Measurements from ENCODE around the gene KRTAP10-12.
"Not testable (repeated sequence)": the region's sequence is repeated elsewhere in the genome, so short reads cannot be mapped to it uniquely, and the experiment has no call there.

KRTAP10-12 gene

GRCh38 chr21:44670642-44671432, 26.1 kb upstream of the KRTAP10-12 start:
- no peak for DNase-seq (ENCODE audit: low read depth in 2 of 2)

- no peak for DNase-seq (ENCODE audit: low read depth in 2 of 2)
Measured at GRCh38 chr21:44671911-44672310, 25.1 kb upstream of the KRTAP10-12 start.

GRCh38 chr21:44677881-44678280, 19.1 kb upstream of the KRTAP10-12 start:
- DNase-seq (ENCODE audit: low read depth in 2 of 2), result no peak

- no peak for DNase-seq (ENCODE audit: low read depth in 2 of 2)
Measured at GRCh38 chr21:44681152-44681551, 15.8 kb upstream of the KRTAP10-12 start.

GRCh38 chr21:44681861-44682579, 15.0 kb upstream of the KRTAP10-12 start, which contains the start of gene KRTAP12-1:
Gene KRTAP12-1 (minus strand): TSS chr21:44682163. CDS start chr21:44682123, 40 bp downstream.
- no peak for DNase-seq (ENCODE audit: low read depth in 2 of 2)

GRCh38 chr21:44682580-44683151, 14.3 kb upstream of the KRTAP10-12 start:
- DNase-seq (ENCODE audit: low read depth in 2 of 2), result no peak

- DNase-seq (ENCODE audit: low read depth in 2 of 2), result no peak
Measured at GRCh38 chr21:44684077-44684476, 12.9 kb upstream of the KRTAP10-12 start.

- no peak for DNase-seq (ENCODE audit: low read depth in 2 of 2)
Measured at GRCh38 chr21:44684483-44684882, 12.5 kb upstream of the KRTAP10-12 start.

GRCh38 chr21:44685050-44685449, 11.9 kb upstream of the KRTAP10-12 start:
- not testable (repeated sequence) for DNase-seq (ENCODE audit: low read depth in 2 of 2)

- no peak for DNase-seq (ENCODE audit: low read depth in 2 of 2)
Measured at GRCh38 chr21:44686000-44686781, 10.8 kb upstream of the KRTAP10-12 start.

- no peak for DNase-seq (ENCODE audit: low read depth in 2 of 2)
Measured at GRCh38 chr21:44686843-44687561, 10.0 kb upstream of the KRTAP10-12 start.

GRCh38 chr21:44687671-44688070, 9.3 kb upstream of the KRTAP10-12 start:
- no peak for DNase-seq (ENCODE audit: low read depth in 2 of 2)

- DNase-seq (ENCODE audit: low read depth in 2 of 2), result not testable (repeated sequence)
Measured at GRCh38 chr21:44689740-44690139, 7.2 kb upstream of the KRTAP10-12 start.

- no peak for DNase-seq (ENCODE audit: low read depth in 2 of 2)
Measured at GRCh38 chr21:44691686-44692085, 5.3 kb upstream of the KRTAP10-12 start.

- no peak for DNase-seq (ENCODE audit: low read depth in 2 of 2)
Measured at GRCh38 chr21:44692798-44693512, 4.0 kb upstream of the KRTAP10-12 start.

- no peak for DNase-seq (ENCODE audit: low read depth in 2 of 2)
Measured at GRCh38 chr21:44694776-44695175, 2.2 kb upstream of the KRTAP10-12 start.

- DNase-seq (ENCODE audit: low read depth in 2 of 2), result no peak
Measured at GRCh38 chr21:44695184-44695583, 1.8 kb upstream of the KRTAP10-12 start.

GRCh38 chr21:44695641-44696040, 1.3 kb upstream of the KRTAP10-12 start:
- DNase-seq (ENCODE audit: low read depth in 2 of 2), result no peak

GRCh38 chr21:44696572-44696971, 400 bp upstream of the KRTAP10-12 start:
- no peak for DNase-seq (ENCODE audit: low read depth in 2 of 2)
